ENCODE measurements around the gene BPIFB3.
A peak's percentile ranks its signal among the peaks of the same experiment; 100 is the strongest.

DNA sequence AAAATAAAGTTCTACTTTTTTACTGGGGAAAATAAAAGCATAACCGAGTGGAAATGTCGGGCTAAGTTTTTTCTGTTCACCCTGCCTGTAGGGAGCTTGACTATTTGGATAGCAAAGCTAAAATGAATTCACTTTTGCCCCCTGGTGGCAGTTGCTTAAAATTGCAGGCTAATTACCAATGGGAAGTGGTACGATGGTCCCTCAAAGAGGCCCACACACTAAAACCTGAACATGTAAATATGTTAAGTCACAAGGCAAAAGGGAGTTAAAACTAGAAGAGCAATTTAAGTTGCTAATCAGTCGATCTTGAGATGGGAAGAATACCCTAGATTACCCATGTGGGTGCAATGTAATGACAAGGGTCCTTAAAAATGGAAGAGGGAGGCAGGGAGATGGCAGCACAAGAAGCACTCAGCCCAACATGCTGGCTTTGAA, 48.6 kb upstream of the BPIFB3 start:
- TF ChIP-seq, protein P1, sequence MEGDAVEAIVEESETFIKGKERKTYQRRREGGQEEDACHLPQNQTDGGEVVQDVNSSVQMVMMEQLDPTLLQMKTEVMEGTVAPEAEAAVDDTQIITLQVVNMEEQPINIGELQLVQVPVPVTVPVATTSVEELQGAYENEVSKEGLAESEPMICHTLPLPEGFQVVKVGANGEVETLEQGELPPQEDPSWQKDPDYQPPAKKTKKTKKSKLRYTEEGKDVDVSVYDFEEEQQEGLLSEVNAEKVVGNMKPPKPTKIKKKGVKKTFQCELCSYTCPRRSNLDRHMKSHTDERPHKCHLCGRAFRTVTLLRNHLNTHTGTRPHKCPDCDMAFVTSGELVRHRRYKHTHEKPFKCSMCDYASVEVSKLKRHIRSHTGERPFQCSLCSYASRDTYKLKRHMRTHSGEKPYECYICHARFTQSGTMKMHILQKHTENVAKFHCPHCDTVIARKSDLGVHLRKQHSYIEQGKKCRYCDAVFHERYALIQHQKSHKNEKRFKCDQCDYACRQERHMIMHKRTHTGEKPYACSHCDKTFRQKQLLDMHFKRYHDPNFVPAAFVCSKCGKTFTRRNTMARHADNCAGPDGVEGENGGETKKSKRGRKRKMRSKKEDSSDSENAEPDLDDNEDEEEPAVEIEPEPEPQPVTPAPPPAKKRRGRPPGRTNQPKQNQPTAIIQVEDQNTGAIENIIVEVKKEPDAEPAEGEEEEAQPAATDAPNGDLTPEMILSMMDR (IDR thresholded peaks at IDR 0.05): peak; percentile 22 to 59 (median 39)
- no peak for TF ChIP-seq POLR2A (IDR thresholded peaks at IDR 0.05)

Data from Peyer's patch (tissue), 4 donors.